Measurements from ENCODE around the gene BTN1A1. TPM values are rescaled to one million over a fixed set of nuclear protein-coding genes. Genes with fewer than 3 reads are reported as not detected.

BTN1A1 gene
- total RNA-seq, 1 donor from 2014 or later, result not detected

DNA sequence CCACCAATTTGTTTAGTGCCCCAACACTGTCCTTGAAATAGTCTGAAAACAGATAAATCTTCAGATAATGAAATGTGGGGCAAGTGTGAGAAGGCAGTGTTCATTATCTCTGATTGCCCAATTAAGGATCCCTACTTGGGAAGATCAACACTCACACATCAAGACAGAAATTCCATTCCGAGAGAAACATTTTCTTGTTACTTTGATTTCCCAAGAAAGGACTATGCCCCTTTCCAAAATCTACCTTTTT, 54.3 kb downstream of the BTN1A1 start:
- DNase-seq (ENCODE audit: low read depth), result no peak
- TF ChIP-seq, protein P1, sequence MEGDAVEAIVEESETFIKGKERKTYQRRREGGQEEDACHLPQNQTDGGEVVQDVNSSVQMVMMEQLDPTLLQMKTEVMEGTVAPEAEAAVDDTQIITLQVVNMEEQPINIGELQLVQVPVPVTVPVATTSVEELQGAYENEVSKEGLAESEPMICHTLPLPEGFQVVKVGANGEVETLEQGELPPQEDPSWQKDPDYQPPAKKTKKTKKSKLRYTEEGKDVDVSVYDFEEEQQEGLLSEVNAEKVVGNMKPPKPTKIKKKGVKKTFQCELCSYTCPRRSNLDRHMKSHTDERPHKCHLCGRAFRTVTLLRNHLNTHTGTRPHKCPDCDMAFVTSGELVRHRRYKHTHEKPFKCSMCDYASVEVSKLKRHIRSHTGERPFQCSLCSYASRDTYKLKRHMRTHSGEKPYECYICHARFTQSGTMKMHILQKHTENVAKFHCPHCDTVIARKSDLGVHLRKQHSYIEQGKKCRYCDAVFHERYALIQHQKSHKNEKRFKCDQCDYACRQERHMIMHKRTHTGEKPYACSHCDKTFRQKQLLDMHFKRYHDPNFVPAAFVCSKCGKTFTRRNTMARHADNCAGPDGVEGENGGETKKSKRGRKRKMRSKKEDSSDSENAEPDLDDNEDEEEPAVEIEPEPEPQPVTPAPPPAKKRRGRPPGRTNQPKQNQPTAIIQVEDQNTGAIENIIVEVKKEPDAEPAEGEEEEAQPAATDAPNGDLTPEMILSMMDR (IDR thresholded peaks at IDR 0.05; ENCODE audit: insufficient read depth, low read length, poor library complexity, severe bottlenecking), result no peak
- Histone ChIP-seq H3K36me3 (ENCODE audit: control insufficient read depth, insufficient read depth, low read length) (no peaks in the 10 kb centered on the region), H3K27me3 (ENCODE audit: control insufficient read depth, insufficient read depth, low read length) (no peaks in the 10 kb centered on the region), H3K4me3 (ENCODE audit: low read depth, low read length) (peak overlapping the region; percentile 35)

DNA sequence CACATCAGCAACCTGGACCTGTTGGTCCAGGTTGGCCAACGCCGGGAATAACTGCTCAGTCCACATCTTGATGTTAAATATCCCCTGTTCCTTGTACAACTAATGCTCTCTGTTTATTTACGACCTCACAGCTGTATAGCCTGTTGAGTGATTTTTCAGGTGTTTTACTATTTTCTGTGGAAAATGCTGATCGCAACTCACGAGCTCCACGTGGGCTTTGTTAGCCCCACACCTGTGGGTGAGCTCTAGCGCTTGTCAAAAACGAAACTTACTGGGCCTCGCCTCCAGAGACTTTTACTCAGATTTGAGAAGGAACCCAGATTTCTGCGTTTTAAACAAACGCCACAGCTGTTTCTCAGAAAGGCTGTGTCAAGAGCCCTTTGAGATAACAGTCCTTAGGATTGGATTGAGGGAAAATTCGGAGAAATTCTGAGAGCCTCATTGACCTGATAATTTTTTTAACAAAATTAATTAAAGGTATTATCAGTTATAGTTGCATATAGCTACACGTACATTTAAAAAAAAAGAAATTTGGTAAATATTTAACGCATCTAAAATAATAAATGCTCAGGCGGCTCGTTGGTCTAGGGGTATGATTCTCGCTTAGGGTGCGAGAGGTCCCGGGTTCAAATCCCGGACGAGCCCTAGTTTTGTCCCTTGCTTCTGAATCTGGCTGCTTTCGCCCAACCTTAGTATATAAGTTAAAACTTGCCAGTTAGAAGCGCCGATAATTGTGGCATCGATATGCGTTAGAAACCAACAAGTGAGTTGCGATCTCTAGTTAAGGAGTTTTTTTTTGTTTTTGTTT, 54.8 kb downstream of the BTN1A1 start:
- H3K4me3 ChIP-seq (ENCODE audit: low read depth, low read length), result peak overlapping the region; percentile 35
- no peaks in the 10 kb centered on the region for H3K36me3 ChIP-seq (ENCODE audit: control insufficient read depth, insufficient read depth, low read length)
- DNase-seq (ENCODE audit: low read depth), result no peak
- TF ChIP-seq, protein P1 (IDR thresholded peaks at IDR 0.05; ENCODE audit: insufficient read depth, low read length, poor library complexity, severe bottlenecking), result no peak
- no peaks in the 10 kb centered on the region for H3K27me3 ChIP-seq (ENCODE audit: control insufficient read depth, insufficient read depth, low read length)

DNA sequence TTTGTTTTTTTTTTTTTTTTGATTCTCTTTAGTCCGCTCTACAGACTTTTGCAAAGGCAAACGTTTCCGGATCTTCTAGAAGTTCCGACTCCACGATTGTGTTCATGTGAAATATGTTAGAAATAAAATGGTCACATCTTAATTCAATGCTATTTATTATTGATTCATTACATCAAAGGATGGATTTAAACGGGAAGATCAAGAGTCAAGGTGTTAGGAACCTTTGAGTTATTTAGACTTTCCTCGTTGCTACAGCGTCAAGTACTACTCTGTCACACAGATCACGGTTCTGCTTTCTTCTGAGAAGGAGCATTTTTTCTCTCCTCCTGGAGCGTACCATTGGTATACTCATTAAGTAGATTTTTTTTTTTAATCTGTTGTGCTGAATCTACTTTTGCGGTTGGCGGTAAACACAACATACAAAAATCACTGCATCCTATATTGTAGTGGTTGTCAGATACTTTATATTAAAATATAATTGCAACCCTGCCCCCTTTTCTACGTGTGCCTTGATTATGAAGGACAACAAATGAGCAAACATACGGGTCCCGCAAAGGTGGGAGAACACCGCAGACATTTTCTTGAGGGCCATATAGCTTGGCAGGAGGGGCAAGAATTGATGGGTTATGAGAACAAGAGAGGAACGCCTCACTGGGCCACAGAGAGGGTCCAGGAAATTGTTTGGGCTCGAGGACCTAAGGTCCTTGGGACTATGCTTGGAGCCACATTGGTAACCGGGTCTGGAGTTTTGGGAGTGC, 55.6 kb downstream of the BTN1A1 start:
- no peak for DNase-seq (ENCODE audit: low read depth)
- H3K36me3 ChIP-seq (ENCODE audit: control insufficient read depth, insufficient read depth, low read length), result no peaks in the 10 kb centered on the region
- peak overlapping the region; percentile 31 for H3K4me3 ChIP-seq (ENCODE audit: low read depth, low read length)
- TF ChIP-seq, protein P1 (IDR thresholded peaks at IDR 0.05; ENCODE audit: insufficient read depth, low read length, poor library complexity, severe bottlenecking), result no peak
- no peaks in the 10 kb centered on the region for H3K27me3 ChIP-seq (ENCODE audit: control insufficient read depth, insufficient read depth, low read length)

DNA sequence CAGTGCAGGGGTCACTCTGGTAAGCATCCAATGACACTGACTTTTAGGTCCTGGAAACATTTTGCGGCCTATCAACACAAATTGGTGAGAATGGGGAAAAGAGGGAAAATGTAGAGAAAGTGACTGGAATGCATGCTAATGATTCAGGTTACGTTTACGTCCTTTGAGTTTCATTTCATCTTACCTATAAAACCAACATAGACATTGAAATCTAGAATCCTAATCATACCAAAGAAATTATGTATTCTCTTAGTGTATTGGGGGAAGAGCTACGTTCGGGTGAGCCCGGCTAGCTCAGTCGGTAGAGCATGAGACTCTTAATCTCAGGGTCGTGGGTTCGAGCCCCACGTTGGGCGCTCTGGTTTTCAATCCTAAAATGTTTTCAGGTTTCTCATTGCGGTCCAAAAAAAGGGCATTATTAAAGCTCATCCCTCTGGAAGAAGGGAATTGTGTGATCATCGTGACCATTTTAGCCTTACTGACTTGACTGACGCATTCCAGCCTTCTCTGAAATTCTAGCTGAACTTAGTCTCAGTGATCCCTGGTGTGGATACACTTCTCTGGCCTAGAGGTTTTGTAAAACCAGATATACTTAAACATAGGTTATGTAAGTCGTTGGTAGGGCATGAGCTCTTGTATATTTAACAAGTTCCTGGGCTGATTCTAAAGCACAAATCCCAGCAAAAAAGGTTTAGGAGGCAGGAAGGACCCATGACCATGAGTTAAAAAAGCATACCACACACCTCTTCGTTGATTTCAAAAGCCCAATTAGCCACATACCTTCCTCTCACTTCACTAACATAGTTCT, 56.4 kb downstream of the BTN1A1 start:
- DNase-seq (ENCODE audit: low read depth), result no peak
- H3K27me3 ChIP-seq (ENCODE audit: control insufficient read depth, insufficient read depth, low read length), result no peaks in the 10 kb centered on the region
- TF ChIP-seq, protein P1 (IDR thresholded peaks at IDR 0.05; ENCODE audit: insufficient read depth, low read length, poor library complexity, severe bottlenecking), result no peak
- H3K36me3 ChIP-seq (ENCODE audit: control insufficient read depth, insufficient read depth, low read length), result no peaks in the 10 kb centered on the region
- no peak overlapping the region for H3K4me3 ChIP-seq (ENCODE audit: low read depth, low read length)

Other genes with a start within 250 kb of the BTN1A1 start
- gene BTN3A2, start 135.1 kb upstream of the BTN1A1 start, total RNA-seq, result 8.0 and 22.3 TPM in 2 replicates
- gene BTN2A2, start 117.2 kb upstream of the BTN1A1 start, total RNA-seq, result 12.7 and 14.6 TPM in 2 replicates
- gene BTN3A1, start 98.0 kb upstream of the BTN1A1 start, total RNA-seq, result 10.5 and 11.7 TPM in 2 replicates
- 3.3 and 8.0 TPM in 2 replicates for gene BTN3A3, start 59.8 kb upstream of the BTN1A1 start, total RNA-seq
- 11.8 and 17.5 TPM in 2 replicates for gene BTN2A1, start 42.3 kb upstream of the BTN1A1 start, total RNA-seq
- 78.1 and 88.5 TPM in 2 replicates for gene HMGN4, start 38.1 kb downstream of the BTN1A1 start, total RNA-seq
- 20.7 and 21.6 TPM in 2 replicates for gene ABT1, start 96.7 kb downstream of the BTN1A1 start, total RNA-seq
- gene ZNF322, start 159.4 kb downstream of the BTN1A1 start, total RNA-seq, result 17.8 and 22.7 TPM in 2 replicates